Neural progenitor cell (in vitro differentiated cells): ENCODE results near the gene PRRX2.

Experiments used
- EZH2phosphoT487 ChIP-seq: fragments of 200-600 bp; sonication (generic); IDR thresholded peaks from 2 replicates; pipeline ENCODE4 v1.6.1; 2017; ENCODE audit warnings: antibody characterized with exemption
- TF ChIP-seq, protein P1 (sequence below): fragments of 200-600 bp; sonication (generic); IDR thresholded peaks from 2 replicates; pipeline ENCODE4 v1.5.1; 2017; ENCODE audit warnings: antibody characterized with exemption, mild to moderate bottlenecking

GRCh38 chr9:129667850-129668249 is 2.4 kb downstream of the PRRX2 start:
- TF ChIP-seq EZH2phosphoT487, result no peak
- TF ChIP-seq, protein P1, sequence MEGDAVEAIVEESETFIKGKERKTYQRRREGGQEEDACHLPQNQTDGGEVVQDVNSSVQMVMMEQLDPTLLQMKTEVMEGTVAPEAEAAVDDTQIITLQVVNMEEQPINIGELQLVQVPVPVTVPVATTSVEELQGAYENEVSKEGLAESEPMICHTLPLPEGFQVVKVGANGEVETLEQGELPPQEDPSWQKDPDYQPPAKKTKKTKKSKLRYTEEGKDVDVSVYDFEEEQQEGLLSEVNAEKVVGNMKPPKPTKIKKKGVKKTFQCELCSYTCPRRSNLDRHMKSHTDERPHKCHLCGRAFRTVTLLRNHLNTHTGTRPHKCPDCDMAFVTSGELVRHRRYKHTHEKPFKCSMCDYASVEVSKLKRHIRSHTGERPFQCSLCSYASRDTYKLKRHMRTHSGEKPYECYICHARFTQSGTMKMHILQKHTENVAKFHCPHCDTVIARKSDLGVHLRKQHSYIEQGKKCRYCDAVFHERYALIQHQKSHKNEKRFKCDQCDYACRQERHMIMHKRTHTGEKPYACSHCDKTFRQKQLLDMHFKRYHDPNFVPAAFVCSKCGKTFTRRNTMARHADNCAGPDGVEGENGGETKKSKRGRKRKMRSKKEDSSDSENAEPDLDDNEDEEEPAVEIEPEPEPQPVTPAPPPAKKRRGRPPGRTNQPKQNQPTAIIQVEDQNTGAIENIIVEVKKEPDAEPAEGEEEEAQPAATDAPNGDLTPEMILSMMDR, result no peak
